HEK293 (cell line): ENCODE results near the gene AKAP1.

Source experiments
- GFI1B ChIP-seq: fragments of 450-650 bp; formaldehyde crosslinking; IDR thresholded peaks from 2 replicates; pipeline ENCODE4 v1.5.1; 2016; ENCODE audit warnings: missing biosample characterization, missing genetic modification characterization
- MEIS1 ChIP-seq: sonication (generic); formaldehyde crosslinking; IDR thresholded peaks from 2 replicates; pipeline ENCODE4 v1.8.1; 2022; ENCODE audit warnings: missing genetic modification reagents, mild to moderate bottlenecking, borderline replicate concordance
- SETDB1 ChIP-seq: IDR thresholded peaks from one replicate; pipeline ENCODE4 v1.6.1; 2017; ENCODE audit warnings: mild to moderate bottlenecking, low read length, moderate library complexity, mixed read lengths; ENCODE audit not compliant: insufficient read length
- YY1 ChIP-seq: fragments of 450-650 bp; formaldehyde crosslinking; IDR thresholded peaks from 2 replicates; pipeline ENCODE4 v1.5.1; 2018; ENCODE audit warnings: missing biosample characterization, missing genetic modification characterization
- ZBTB21 ChIP-seq: fragments of 450-650 bp; formaldehyde crosslinking; IDR thresholded peaks from 2 replicates; pipeline ENCODE4 v1.5.1; 2017; ENCODE audit warnings: missing biosample characterization, missing genetic modification characterization
- ZEB2 ChIP-seq: fragments of 450-650 bp; formaldehyde crosslinking; IDR thresholded peaks from 2 replicates; pipeline ENCODE4 v1.5.1; 2016; ENCODE audit warnings: missing biosample characterization, missing genetic modification characterization
- ZFP3 ChIP-seq: fragments of 450-650 bp; formaldehyde crosslinking; IDR thresholded peaks from 2 replicates; pipeline ENCODE4 v1.5.1; 2016; ENCODE audit warnings: low read depth, missing biosample characterization, missing genetic modification characterization
- ZNF133 ChIP-seq: fragments of 450-650 bp; formaldehyde crosslinking; IDR thresholded peaks from 2 replicates; pipeline ENCODE4 v1.5.1; 2016; ENCODE audit warnings: missing biosample characterization, missing genetic modification characterization
- ZNF140 ChIP-seq: fragments of 450-650 bp; formaldehyde crosslinking; IDR thresholded peaks from 2 replicates; pipeline ENCODE4 v1.5.1; 2016; ENCODE audit warnings: missing biosample characterization, missing genetic modification characterization
- ZNF146 ChIP-seq: fragments of 450-650 bp; formaldehyde crosslinking; IDR thresholded peaks from 2 replicates; pipeline ENCODE4 v1.5.1; 2016; ENCODE audit warnings: missing biosample characterization, missing genetic modification characterization
- ZNF16 ChIP-seq: fragments of 450-650 bp; formaldehyde crosslinking; IDR thresholded peaks from 2 replicates; pipeline ENCODE4 v1.5.1; 2016; ENCODE audit warnings: low read depth, missing biosample characterization, missing genetic modification characterization
- ZNF274 ChIP-seq, 2 experiments: fragments of 200-500 bp in 1 of 2; fragments of 450-650 bp in 1 of 2; sonication (Bioruptor generic) in 1 of 2; formaldehyde crosslinking in 1 of 2; IDR thresholded peaks; 2 replicates each; pipeline versions ENCODE4 v1.5.1 to v1.6.1; 2014 to 2016; ENCODE audit warnings: borderline replicate concordance in 1 of 2, inconsistent platforms in 1 of 2, low read length in 1 of 2, missing biosample characterization in 1 of 2, missing genetic modification characterization in 1 of 2
- ZNF280D ChIP-seq: fragments of 450-650 bp; formaldehyde crosslinking; IDR thresholded peaks from 2 replicates; pipeline ENCODE4 v1.5.1; 2016; ENCODE audit warnings: missing biosample characterization, missing genetic modification characterization
- ZNF324 ChIP-seq: fragments of 450-650 bp; formaldehyde crosslinking; IDR thresholded peaks from 2 replicates; pipeline ENCODE4 v1.5.1; 2016; ENCODE audit warnings: missing biosample characterization, missing genetic modification characterization
- ZNF335 ChIP-seq: fragments of 450-650 bp; formaldehyde crosslinking; conservative IDR thresholded peaks from 2 replicates; pipeline ENCODE4 v1.5.1; 2016; ENCODE audit warnings: missing biosample characterization, missing genetic modification characterization
- ZNF362 ChIP-seq: fragments of 450-650 bp; formaldehyde crosslinking; IDR thresholded peaks from 2 replicates; pipeline ENCODE4 v1.5.1; 2016; ENCODE audit warnings: missing biosample characterization, missing genetic modification characterization
- ZNF366 ChIP-seq: fragments of 450-650 bp; formaldehyde crosslinking; conservative IDR thresholded peaks from 2 replicates; pipeline ENCODE4 v1.5.1; 2016; ENCODE audit warnings: missing biosample characterization, missing genetic modification characterization
- ZNF558 ChIP-seq: fragments of 450-650 bp; formaldehyde crosslinking; IDR thresholded peaks from 2 replicates; pipeline ENCODE4 v1.5.1; 2016; ENCODE audit warnings: missing biosample characterization, missing genetic modification characterization
- ZNF571 ChIP-seq: fragments of 450-650 bp; formaldehyde crosslinking; IDR thresholded peaks from 2 replicates; pipeline ENCODE4 v1.5.0; 2017; ENCODE audit warnings: missing biosample characterization, missing genetic modification characterization
- ZNF610 ChIP-seq: fragments of 450-650 bp; formaldehyde crosslinking; IDR thresholded peaks from 2 replicates; pipeline ENCODE4 v1.5.1; 2016; ENCODE audit warnings: missing biosample characterization, missing genetic modification characterization, borderline replicate concordance
- ZNF624 ChIP-seq: fragments of 450-650 bp; formaldehyde crosslinking; IDR thresholded peaks from 2 replicates; pipeline ENCODE4 v1.5.1; 2017; ENCODE audit warnings: missing biosample characterization, missing genetic modification characterization
- ZNF654 ChIP-seq: fragments of 450-650 bp; formaldehyde crosslinking; IDR thresholded peaks from 2 replicates; pipeline ENCODE4 v1.5.1; 2016; ENCODE audit warnings: low read depth, missing biosample characterization, missing genetic modification characterization
- ZNF76 ChIP-seq: fragments of 450-650 bp; formaldehyde crosslinking; IDR thresholded peaks from 2 replicates; pipeline ENCODE4; 2016; ENCODE audit warnings: low read depth, missing biosample characterization, missing genetic modification characterization, borderline replicate concordance
- ZNF785 ChIP-seq: fragments of 450-650 bp; formaldehyde crosslinking; IDR thresholded peaks from 2 replicates; pipeline ENCODE4 v1.5.1; 2016; ENCODE audit warnings: missing biosample characterization, missing genetic modification characterization
- ZNF843 ChIP-seq: fragments of 450-650 bp; formaldehyde crosslinking; IDR thresholded peaks from 2 replicates; pipeline ENCODE4 v1.5.1; 2016; ENCODE audit warnings: missing biosample characterization, missing genetic modification characterization
- ZSCAN23 ChIP-seq: fragments of 450-650 bp; formaldehyde crosslinking; IDR thresholded peaks from 2 replicates; pipeline ENCODE4 v1.5.1; 2016; ENCODE audit warnings: missing biosample characterization, missing genetic modification characterization
- ZSCAN5A ChIP-seq: fragments of 450-650 bp; formaldehyde crosslinking; IDR thresholded peaks from 2 replicates; pipeline ENCODE4 v1.5.1; 2016; ENCODE audit warnings: missing biosample characterization, missing genetic modification characterization
- TF ChIP-seq, protein P1 (sequence below): fragments of 450-650 bp; formaldehyde crosslinking; IDR thresholded peaks from 2 replicates; pipeline ENCODE4; 2016; ENCODE audit warnings: missing biosample characterization, missing genetic modification characterization
- TF ChIP-seq, protein P2 (sequence below): fragments of 450-650 bp; formaldehyde crosslinking; IDR thresholded peaks from 2 replicates; pipeline ENCODE4 v1.5.1; 2016; ENCODE audit warnings: missing biosample characterization, missing genetic modification characterization
- TF ChIP-seq, protein P3 (sequence below): fragments of 450-650 bp; formaldehyde crosslinking; IDR thresholded peaks from 2 replicates; pipeline ENCODE4 v1.5.1; 2016; ENCODE audit warnings: missing biosample characterization, missing genetic modification characterization

The AKAP1 gene

GRCh38 chr17:57084802-57085447 is at the start of gene AKAP1 (continued):
- TF ChIP-seq ZSCAN5A (tag by site-specific recombination) (no peak), ZNF610 (tag by site-specific recombination) (peak; percentile 63; the same call in 1 of the 2 replicates), ZNF133 (tag by site-specific recombination) (no peak), ZBTB21 (tag by site-specific recombination) (no peak), SETDB1 (no peak), ZSCAN23 (tag by site-specific recombination) (no peak), ZNF16 (tag by site-specific recombination) (no peak; the same call in 1 of the 2 replicates), ZNF571 (tag by site-specific recombination) (no peak), ZNF146 (tag by site-specific recombination) (no peak), ZNF274 (IDR thresholded peaks at IDR 0.05; ENCODE audit: low read length) (no peak), ZNF274 (tag by site-specific recombination; IDR thresholded peaks at IDR 0.05; ENCODE audit: borderline replicate concordance) (no peak), YY1 (no peak; the same call in 1 of the 2 replicates), ZNF624 (tag by site-specific recombination) (no peak), ZNF785 (tag by site-specific recombination) (no peak), ZNF76 (tag by site-specific recombination) (peak; percentile 65; the same call in 1 of the 2 replicates), ZEB2 (tag by site-specific recombination) (peak; percentile 97), ZNF366 (tag by site-specific recombination) (no peak), ZFP3 (tag by site-specific recombination) (no peak), GFI1B (no peak), ZNF140 (tag by site-specific recombination) (no peak), ZNF843 (tag by site-specific recombination) (peak; percentile 69), MEIS1 (CRISPR knock-in tag) (no peak), ZNF280D (tag by site-specific recombination) (no peak), ZNF324 (peak; percentile 82), ZNF558 (no peak), ZNF335 (tag by site-specific recombination) (peak; percentile 93), ZNF362 (tag by site-specific recombination) (no peak), ZNF654 (tag by site-specific recombination) (no peak)
- TF ChIP-seq, protein P1, sequence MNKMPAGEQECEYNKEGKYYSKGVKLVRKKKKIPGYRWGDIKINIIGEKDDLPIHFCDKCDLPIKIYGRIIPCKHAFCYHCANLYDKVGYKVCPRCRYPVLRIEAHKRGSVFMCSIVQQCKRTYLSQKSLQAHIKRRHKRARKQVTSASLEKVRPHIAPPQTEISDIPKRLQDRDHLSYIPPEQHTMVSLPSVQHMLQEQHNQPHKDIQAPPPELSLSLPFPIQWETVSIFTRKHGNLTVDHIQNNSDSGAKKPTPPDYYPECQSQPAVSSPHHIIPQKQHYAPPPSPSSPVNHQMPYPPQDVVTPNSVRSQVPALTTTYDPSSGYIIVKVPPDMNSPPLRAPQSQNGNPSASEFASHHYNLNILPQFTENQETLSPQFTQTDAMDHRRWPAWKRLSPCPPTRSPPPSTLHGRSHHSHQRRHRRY (tag by site-specific recombination), result no peak
- TF ChIP-seq, protein P2, sequence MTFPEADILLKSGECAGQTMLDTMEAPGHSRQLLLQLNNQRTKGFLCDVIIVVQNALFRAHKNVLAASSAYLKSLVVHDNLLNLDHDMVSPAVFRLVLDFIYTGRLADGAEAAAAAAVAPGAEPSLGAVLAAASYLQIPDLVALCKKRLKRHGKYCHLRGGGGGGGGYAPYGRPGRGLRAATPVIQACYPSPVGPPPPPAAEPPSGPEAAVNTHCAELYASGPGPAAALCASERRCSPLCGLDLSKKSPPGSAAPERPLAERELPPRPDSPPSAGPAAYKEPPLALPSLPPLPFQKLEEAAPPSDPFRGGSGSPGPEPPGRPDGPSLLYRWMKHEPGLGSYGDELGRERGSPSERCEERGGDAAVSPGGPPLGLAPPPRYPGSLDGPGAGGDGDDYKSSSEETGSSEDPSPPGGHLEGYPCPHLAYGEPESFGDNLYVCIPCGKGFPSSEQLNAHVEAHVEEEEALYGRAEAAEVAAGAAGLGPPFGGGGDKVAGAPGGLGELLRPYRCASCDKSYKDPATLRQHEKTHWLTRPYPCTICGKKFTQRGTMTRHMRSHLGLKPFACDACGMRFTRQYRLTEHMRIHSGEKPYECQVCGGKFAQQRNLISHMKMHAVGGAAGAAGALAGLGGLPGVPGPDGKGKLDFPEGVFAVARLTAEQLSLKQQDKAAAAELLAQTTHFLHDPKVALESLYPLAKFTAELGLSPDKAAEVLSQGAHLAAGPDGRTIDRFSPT (tag by site-specific recombination), result 0 out of 2 replicates have a peak, but pooled peaks have one; percentile 63
- TF ChIP-seq, protein P3, sequence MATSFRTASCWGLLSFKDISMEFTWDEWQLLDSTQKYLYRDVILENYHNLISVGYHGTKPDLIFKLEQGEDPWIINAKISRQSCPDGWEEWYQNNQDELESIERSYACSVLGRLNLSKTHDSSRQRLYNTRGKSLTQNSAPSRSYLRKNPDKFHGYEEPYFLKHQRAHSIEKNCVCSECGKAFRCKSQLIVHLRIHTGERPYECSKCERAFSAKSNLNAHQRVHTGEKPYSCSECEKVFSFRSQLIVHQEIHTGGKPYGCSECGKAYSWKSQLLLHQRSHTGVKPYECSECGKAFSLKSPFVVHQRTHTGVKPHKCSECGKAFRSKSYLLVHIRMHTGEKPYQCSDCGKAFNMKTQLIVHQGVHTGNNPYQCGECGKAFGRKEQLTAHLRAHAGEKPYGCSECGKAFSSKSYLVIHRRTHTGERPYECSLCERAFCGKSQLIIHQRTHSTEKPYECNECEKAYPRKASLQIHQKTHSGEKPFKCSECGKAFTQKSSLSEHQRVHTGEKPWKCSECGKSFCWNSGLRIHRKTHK (tag by site-specific recombination), result no peak
